HepG2 (cell line): ENCODE measurements around the gene SP6. TPM values are rescaled to one million over a fixed set of nuclear protein-coding genes. Genes with fewer than 3 reads are reported as not detected.

Source experiments
- ATAC-seq: fragments of 200-7000 bp; cut with Tn5 transposase; 3 replicates; pipeline ENCODE4 v1.9.1; 2020; ENCODE audit warnings: mild to moderate bottlenecking, moderate library complexity
- BruUV-seq: library from RNA; stranded (reverse); fragments of 400-500 nt; replicated peaks from 2 replicates; lab custom pipeline; 2021; lab: Mats Ljungman, UMichigan
- CTCF ChIA-PET: fragments of 300-600 bp; formaldehyde crosslinking; extraction: SDS; loops from one replicate; lab custom pipeline; 2021; ENCODE audit warnings: low total read pairs, inconsistent platforms, low intra/inter-chr PET ratio; lab: Yijun Ruan, JAX
- POLR2A ChIA-PET: fragments of 350-600 bp; sonication (Branson Sonifier 250); formaldehyde crosslinking; loops from one replicate; lab custom pipeline; 2020; ENCODE audit warnings: antibody characterized with exemption, inconsistent platforms; lab: Yijun Ruan, JAX
- DNase-seq: peaks from one replicate; pipeline ENCODE4 v3.0.0-alpha.2; 2015; ENCODE audit warnings: low spot score
- FAIRE-seq: peaks from 3 replicates; lab custom pipeline; 2011; peaks lifted over from hg19 to GRCh38; lab: Jason Lieb, UNC
- H2AFZ ChIP-seq: one replicate; pipeline ENCODE4 v1.6.1; 2011; ENCODE audit warnings: low read length, inconsistent platforms
- H3K27ac ChIP-seq: fragments of 300-600 bp; 3 replicates; pipeline ENCODE4 v1.8.0; 2011; ENCODE audit warnings: mixed run types, mild to moderate bottlenecking, mixed read lengths, low read length, inconsistent platforms; ENCODE audit not compliant: insufficient read depth; ENCODE audit errors: extremely low read length
- H3K27me3 ChIP-seq, 2 experiments: fragments of 200-600 bp in 1 of 2; 2 replicates in 1 of 2; 3 replicates in 1 of 2; pipeline versions ENCODE4 v1.6.0 to v1.8.0; 2011; ENCODE audit warnings: low read length in 2 of 2, mild to moderate bottlenecking in 2 of 2, moderate library complexity in 2 of 2, inconsistent platforms in 1 of 2; ENCODE audit not compliant: insufficient read depth in 2 of 2, control insufficient read depth in 1 of 2
- H3K36me3 ChIP-seq, 2 experiments: fragments of 200-600 bp in 1 of 2; replicated peaks in 1 of 2; 2 replicates in 1 of 2; 3 replicates in 1 of 2; pipeline versions ENCODE4 v1.5.1 to v1.8.0; 2011; ENCODE audit warnings: low read length in 2 of 2, inconsistent platforms in 1 of 2; ENCODE audit not compliant: insufficient read depth in 2 of 2, control insufficient read depth in 1 of 2
- H3K4me1 ChIP-seq: 2 replicates; pipeline ENCODE4 v1.5.1; 2012; ENCODE audit warnings: low read length, inconsistent platforms; ENCODE audit not compliant: insufficient read depth
- H3K4me2 ChIP-seq: 2 replicates; pipeline ENCODE4 v1.6.0; 2011; ENCODE audit warnings: low read depth, low read length, inconsistent platforms
- H3K4me3 ChIP-seq, 3 experiments: fragments of 200-600 bp in 1 of 3; sonication (generic), shearing (Covaris generic) in 1 of 3; replicated peaks in 1 of 3; 2 replicates each; pipeline ENCODE4 v1.5.1; 2011 to 2016; ENCODE audit warnings: low read length in 3 of 3, inconsistent platforms in 2 of 3, low read depth in 2 of 3, mild to moderate bottlenecking in 2 of 3, control low read depth in 1 of 3, mixed read lengths in 1 of 3; ENCODE audit not compliant: insufficient read depth in 1 of 3
- H3K79me2 ChIP-seq: one replicate; pipeline ENCODE4 v1.6.1; 2011; ENCODE audit warnings: low read length, inconsistent platforms; ENCODE audit not compliant: insufficient read depth
- H3K9ac ChIP-seq: 2 replicates; pipeline ENCODE4 v1.6.0; 2011; ENCODE audit warnings: mild to moderate bottlenecking, low read depth, low read length, inconsistent platforms; ENCODE audit not compliant: insufficient read depth
- H3K9me3 ChIP-seq: 2 replicates; pipeline ENCODE4 v1.5.1; 2012; ENCODE audit warnings: mild to moderate bottlenecking, low read length
- H4K20me1 ChIP-seq: 2 replicates; pipeline ENCODE4 v1.6.0; 2011; ENCODE audit warnings: inconsistent platforms, mild to moderate bottlenecking, low read length, moderate library complexity; ENCODE audit not compliant: insufficient read depth
- CHD2 ChIP-seq: IDR thresholded peaks from 2 replicates; pipeline ENCODE4 v1.6.1; 2011; ENCODE audit warnings: low read depth, low read length, improper control_type of control experiment
- ELF3 ChIP-seq: IDR thresholded peaks from 2 replicates; pipeline ENCODE4 v1.6.1; 2016; ENCODE audit warnings: missing genetic modification reagents, missing compliant biosample characterization
- IRX3 ChIP-seq: sonication (generic); formaldehyde crosslinking; IDR thresholded peaks from 2 replicates; pipeline ENCODE4 v1.8.1; 2023; ENCODE audit warnings: mild to moderate bottlenecking, low read depth, missing genetic modification reagents, borderline replicate concordance
- SIN3B ChIP-seq: fragments of 150-350 bp; IDR thresholded peaks from 2 replicates; pipeline ENCODE4 v1.6.1; 2014; ENCODE audit warnings: low read length
- SNRNP70 ChIP-seq: fragments of 200-400 bp; formaldehyde crosslinking; IDR thresholded peaks from 2 replicates; pipeline ENCODE4 v1.6.1; 2017; ENCODE audit warnings: mild to moderate bottlenecking, low read depth, low read length, moderate library complexity
- ZNF550 ChIP-seq: sonication (generic); formaldehyde crosslinking; IDR thresholded peaks from 2 replicates; pipeline ENCODE4 v1.4.0; 2020; ENCODE audit warnings: mild to moderate bottlenecking, missing genetic modification reagents, borderline replicate concordance
- ZNF770 ChIP-seq: sonication (generic); formaldehyde crosslinking; IDR thresholded peaks from 2 replicates; pipeline ENCODE4 v1.5.0; 2020; ENCODE audit warnings: mild to moderate bottlenecking, missing genetic modification reagents
- WGBS: methylation state at CpG from one replicate; pipeline ENCODE4 v1.1.6; 2017; ENCODE audit warnings: low lambda C conversion rate; 5-methylcytosine and 5-hydroxymethylcytosine counted together
- in situ Hi-C: cut with HindIII; loops from 2 replicates; pipeline ENCODE4 v1.10.0; 2017; ENCODE audit warnings: low pct_unique_long_range_greater_than_20kb; ENCODE audit not compliant: extremely low pct_ligation_motif_present
- intact Hi-C: fragments of 100-400 bp; cut with micrococcal nuclease; formaldehyde crosslinking; loops from one replicate; pipeline ENCODE4 v1.10.0; 2022; ENCODE audit not compliant: unreplicated experiment
- polyA plus RNA-seq, 8 experiments: library from polyadenylated mRNA; depleted of rRNA in 3 of 8; stranded (reverse) in 7 of 8; unstranded in 1 of 8; fragments of >200 nt; fragmentation: Illumina TruSeq in 4 of 8; extraction: Trizol in 4 of 8; gene quantifications; 2 replicates each; pipeline versions ENCODE4 v1.2.1 to v1.2.3, GENCODE V29; 2011 to 2016; ENCODE audit warnings: low read depth in 4 of 8, missing spikeins in 1 of 8, mixed read lengths in 1 of 8; ENCODE audit not compliant: insufficient read depth in 1 of 8
- total RNA-seq, 5 experiments: library from RNA; depleted of rRNA; stranded (reverse); fragments of >200 nt; fragmentation: Illumina TruSeq; extraction: Trizol; gene quantifications; 2 replicates each; pipeline ENCODE4 v1.2.3, GENCODE V29; 2016; ENCODE audit warnings: low read depth in 1 of 5
- TF ChIP-seq, protein P1 (sequence below): IDR thresholded peaks from 2 replicates; pipeline ENCODE4 v1.6.1; 2016; ENCODE audit warnings: low read depth, control low read depth
- TF ChIP-seq, protein P2 (sequence below): sonication (generic); formaldehyde crosslinking; IDR thresholded peaks from 2 replicates; pipeline ENCODE4 v1.5.1; 2020; ENCODE audit warnings: mild to moderate bottlenecking, missing genetic modification reagents, borderline replicate concordance

The SP6 gene
- total and polyA plus RNA-seq, 2 of the 13 experiments (the other 11 are each of a cell fraction or from before 2014, with no cell fraction given), result 0.07 TPM

DNA sequence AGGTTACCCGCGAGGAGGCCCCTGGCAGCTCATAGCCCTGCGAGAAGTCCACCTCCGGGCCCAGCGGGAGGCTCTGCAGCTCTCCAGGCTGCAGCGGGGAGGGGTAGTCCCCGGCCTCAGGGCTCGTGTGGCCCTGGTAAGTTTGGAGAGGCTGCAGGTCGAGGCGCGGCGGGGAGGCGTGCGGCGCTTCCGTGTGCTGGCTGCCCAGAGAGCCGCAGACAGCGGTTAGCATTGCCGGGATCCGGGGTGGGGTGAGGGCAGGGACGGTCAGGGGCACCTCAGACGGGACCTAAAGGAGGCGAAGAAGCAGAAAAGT lies 2.8 kb downstream of the SP6 start:
- ChIA-PET POLR2A (interaction anchor here (1.0 kb wide), 1 partner anchor 48 kb away, joined by 3 read pairs; the partner anchor contains the start of gene SP2), CTCF (no interaction called here)
- no TSS peak for BruUV-seq
- Histone ChIP-seq H3K79me2 (no peaks in the 10 kb centered on the region), H3K9ac (no peak overlapping the region), H3K27me3 (peaks cover 12 to 45% of the 10 kb centered on the region in 2 experiments), H3K4me1 (peaks cover 29% of the 10 kb centered on the region), H4K20me1 (no peaks in the 10 kb centered on the region), H3K36me3 (no peaks in the 10 kb centered on the region), H3K4me2 (no peak overlapping the region)
- DNase-seq, result no peak
- WGBS, result 65% methylated on average over 23 of the region's 23 CpGs
- intact Hi-C loops, result no loop called here
- in situ Hi-C loops, result no loop called here
- TF ChIP-seq ZNF550 (CRISPR knock-in tag), result no peak
- no peak for TF ChIP-seq SIN3B
- TF ChIP-seq, protein P1, sequence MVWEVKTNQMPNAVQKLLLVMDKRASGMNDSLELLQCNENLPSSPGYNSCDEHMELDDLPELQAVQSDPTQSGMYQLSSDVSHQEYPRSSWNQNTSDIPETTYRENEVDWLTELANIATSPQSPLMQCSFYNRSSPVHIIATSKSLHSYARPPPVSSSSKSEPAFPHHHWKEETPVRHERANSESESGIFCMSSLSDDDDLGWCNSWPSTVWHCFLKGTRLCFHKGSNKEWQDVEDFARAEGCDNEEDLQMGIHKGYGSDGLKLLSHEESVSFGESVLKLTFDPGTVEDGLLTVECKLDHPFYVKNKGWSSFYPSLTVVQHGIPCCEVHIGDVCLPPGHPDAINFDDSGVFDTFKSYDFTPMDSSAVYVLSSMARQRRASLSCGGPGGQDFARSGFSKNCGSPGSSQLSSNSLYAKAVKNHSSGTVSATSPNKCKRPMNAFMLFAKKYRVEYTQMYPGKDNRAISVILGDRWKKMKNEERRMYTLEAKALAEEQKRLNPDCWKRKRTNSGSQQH, result no peak
- TF ChIP-seq CHD2, result no peak
- TF ChIP-seq ZNF770, result no peak
- TF ChIP-seq ELF3 (CRISPR knock-in tag), result no peak
- TF ChIP-seq IRX3 (CRISPR knock-in tag), result no peak
- TF ChIP-seq SNRNP70, result no peak
- TF ChIP-seq, protein P2, sequence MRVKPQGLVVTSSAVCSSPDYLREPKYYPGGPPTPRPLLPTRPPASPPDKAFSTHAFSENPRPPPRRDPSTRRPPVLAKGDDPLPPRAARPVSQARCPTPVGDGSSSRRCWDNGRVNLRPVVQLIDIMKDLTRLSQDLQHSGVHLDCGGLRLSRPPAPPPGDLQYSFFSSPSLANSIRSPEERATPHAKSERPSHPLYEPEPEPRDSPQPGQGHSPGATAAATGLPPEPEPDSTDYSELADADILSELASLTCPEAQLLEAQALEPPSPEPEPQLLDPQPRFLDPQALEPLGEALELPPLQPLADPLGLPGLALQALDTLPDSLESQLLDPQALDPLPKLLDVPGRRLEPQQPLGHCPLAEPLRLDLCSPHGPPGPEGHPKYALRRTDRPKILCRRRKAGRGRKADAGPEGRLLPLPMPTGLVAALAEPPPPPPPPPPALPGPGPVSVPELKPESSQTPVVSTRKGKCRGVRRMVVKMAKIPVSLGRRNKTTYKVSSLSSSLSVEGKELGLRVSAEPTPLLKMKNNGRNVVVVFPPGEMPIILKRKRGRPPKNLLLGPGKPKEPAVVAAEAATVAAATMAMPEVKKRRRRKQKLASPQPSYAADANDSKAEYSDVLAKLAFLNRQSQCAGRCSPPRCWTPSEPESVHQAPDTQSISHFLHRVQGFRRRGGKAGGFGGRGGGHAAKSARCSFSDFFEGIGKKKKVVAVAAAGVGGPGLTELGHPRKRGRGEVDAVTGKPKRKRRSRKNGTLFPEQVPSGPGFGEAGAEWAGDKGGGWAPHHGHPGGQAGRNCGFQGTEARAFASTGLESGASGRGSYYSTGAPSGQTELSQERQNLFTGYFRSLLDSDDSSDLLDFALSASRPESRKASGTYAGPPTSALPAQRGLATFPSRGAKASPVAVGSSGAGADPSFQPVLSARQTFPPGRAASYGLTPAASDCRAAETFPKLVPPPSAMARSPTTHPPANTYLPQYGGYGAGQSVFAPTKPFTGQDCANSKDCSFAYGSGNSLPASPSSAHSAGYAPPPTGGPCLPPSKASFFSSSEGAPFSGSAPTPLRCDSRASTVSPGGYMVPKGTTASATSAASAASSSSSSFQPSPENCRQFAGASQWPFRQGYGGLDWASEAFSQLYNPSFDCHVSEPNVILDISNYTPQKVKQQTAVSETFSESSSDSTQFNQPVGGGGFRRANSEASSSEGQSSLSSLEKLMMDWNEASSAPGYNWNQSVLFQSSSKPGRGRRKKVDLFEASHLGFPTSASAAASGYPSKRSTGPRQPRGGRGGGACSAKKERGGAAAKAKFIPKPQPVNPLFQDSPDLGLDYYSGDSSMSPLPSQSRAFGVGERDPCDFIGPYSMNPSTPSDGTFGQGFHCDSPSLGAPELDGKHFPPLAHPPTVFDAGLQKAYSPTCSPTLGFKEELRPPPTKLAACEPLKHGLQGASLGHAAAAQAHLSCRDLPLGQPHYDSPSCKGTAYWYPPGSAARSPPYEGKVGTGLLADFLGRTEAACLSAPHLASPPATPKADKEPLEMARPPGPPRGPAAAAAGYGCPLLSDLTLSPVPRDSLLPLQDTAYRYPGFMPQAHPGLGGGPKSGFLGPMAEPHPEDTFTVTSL (CRISPR knock-in tag), result no peak
- TF ChIP-seq, all 625 proteins: peak for 0
- no peak for FAIRE-seq
- Histone ChIP-seq H2AFZ (no peak overlapping the region), H3K4me3 (no peak overlapping the region), H3K27ac (no peak overlapping the region), H3K9me3 (no peaks in the 10 kb centered on the region)
- ATAC-seq, result no peak
